ENCODE data around the gene ASB12. TPM values are rescaled to one million over a fixed set of nuclear protein-coding genes. Genes with fewer than 3 reads are reported as not detected.
"Not testable (repeated sequence)": the region's sequence is repeated elsewhere in the genome, so short reads cannot be mapped to it uniquely, and the experiment has no call there.

ASB12 gene
- total RNA-seq, result under 1 TPM in 1 of 2 donors, not detected in 1; 0.38 TPM
- long read RNA-seq, donor 1, result 0 reads
- long read RNA-seq, donor 2, result 0 reads

GRCh38 chrX:64230123-64230970, at the start of gene ASB12:
ASB12 (minus strand) TSS chrX:64230607; CDS start chrX:64225650, 4,957 bp downstream.
- intact Hi-C loops (cut with DNase I), result no loop called here
- DNase-seq (ENCODE audit: low spot score), result no peak

- intact Hi-C loops (cut with DNase I), result no loop called here
- DNase-seq (ENCODE audit: low spot score), result no peak
Measured at GRCh38 chrX:64265265-64265664, 34.9 kb upstream of the ASB12 start.

DNA sequence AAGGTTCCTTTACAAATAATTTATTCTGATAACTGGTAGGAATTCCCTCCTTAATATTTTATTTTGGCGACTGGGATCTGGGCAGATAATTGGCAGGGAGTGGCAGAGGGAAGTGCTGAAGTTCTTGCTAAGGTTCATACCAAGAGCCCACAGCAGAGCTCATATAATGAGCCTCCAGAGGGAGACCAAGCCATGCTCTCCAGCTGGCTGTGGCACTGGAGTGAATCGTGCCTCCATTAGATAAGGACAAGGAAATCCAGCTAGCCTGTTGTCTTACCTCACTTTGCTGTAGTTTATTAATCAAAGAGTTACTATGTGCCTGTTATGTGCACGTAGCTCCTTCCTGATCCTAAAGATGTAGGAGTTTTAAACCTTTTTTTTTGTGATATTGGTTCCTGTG, 1.3 kb downstream of the ASB12 start:
- DNase-seq (ENCODE audit: low spot score), result no peak
- intact Hi-C loops (cut with DNase I), result no loop called here

DNA sequence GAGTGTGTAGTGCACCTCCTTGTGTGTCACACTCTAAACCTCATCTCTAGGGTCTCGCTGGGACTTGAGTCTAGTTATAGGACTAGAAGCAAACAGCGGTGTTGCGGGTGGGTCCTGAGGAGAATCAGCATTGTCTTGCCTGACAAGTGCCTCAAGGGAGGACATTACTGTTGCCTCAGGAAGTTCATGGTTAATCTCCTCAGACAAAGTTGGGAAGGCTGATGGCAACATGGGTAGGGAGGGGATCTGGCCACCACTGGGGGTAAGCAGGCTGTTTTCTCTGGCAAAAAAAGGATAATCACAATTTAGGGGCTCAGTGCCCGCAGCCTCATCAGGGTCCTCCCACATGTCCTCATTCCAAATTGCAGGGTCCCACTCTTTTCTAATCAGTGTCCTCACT, 12.4 kb downstream of the ASB12 start:
- no peak for DNase-seq (ENCODE audit: low spot score)
- intact Hi-C loops (cut with DNase I), result no loop called here

- intact Hi-C loops (cut with DNase I); DNase-seq (ENCODE audit: low spot score): not testable (repeated sequence)
Measured at GRCh38 chrX:64213989-64214388, 16.4 kb downstream of the ASB12 start.

DNA sequence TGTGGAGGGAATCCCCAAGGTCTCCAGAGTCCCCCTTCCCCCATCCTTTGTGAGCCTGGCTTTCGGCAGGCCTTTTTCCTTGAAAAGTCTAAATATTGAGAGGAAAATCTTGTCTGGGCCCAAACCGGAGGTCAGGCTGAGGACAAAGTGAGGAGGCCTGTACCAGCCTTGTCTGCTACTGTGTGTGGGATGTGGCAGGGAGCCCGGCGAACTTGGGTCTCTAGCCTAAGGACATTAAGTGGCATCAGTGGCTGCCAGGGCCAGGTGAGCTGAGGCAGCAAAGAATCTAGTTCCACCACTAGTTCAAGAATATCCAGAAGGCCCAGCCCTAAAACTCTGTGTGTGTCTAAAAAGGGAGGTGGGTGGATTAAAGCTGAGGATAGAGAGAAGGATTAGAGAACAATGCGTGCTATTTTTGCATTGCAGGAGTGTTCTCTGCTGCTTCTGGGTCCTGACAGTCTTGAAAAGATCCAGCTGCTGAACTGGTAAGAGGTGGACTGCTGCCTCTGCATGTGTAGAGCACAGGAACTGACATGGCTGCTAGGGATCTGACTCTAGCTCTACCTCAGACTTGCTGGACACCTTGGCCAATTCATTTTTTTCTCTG, 23.7 kb downstream of the ASB12 start:
- DNase-seq (ENCODE audit: low spot score), result no peak
- intact Hi-C loops (cut with DNase I), result no loop called here

GRCh38 chrX:64205735-64206501, 24.5 kb downstream of the ASB12 start:
- DNase-seq (ENCODE audit: low spot score), result peak; percentile 96
- intact Hi-C loops (cut with DNase I), result no loop called here

DNA sequence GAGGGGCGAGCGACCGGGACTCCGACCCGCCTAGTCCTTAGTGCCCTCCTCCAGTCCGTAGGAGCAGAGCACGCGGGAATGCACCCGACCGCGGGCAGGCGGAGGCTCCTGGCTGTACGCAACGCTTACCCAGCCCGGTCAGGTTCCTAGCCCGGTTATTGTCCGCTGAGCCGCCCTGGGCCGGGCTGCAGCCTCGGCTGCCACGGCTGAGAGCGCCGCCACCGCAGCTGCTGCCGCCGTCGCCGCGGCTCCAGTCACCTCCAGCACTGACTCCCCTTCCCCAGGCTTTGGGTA, 25.0 kb downstream of the ASB12 start, which contains the start of gene AMER1:
AMER1 (minus strand) TSS at position 268 of the 294 bp plus-strand sequence. CDS start 12,422 bp downstream, outside the sequence.
- no peak for DNase-seq (ENCODE audit: low spot score)
- intact Hi-C loops (cut with DNase I), result no loop called here

DNA sequence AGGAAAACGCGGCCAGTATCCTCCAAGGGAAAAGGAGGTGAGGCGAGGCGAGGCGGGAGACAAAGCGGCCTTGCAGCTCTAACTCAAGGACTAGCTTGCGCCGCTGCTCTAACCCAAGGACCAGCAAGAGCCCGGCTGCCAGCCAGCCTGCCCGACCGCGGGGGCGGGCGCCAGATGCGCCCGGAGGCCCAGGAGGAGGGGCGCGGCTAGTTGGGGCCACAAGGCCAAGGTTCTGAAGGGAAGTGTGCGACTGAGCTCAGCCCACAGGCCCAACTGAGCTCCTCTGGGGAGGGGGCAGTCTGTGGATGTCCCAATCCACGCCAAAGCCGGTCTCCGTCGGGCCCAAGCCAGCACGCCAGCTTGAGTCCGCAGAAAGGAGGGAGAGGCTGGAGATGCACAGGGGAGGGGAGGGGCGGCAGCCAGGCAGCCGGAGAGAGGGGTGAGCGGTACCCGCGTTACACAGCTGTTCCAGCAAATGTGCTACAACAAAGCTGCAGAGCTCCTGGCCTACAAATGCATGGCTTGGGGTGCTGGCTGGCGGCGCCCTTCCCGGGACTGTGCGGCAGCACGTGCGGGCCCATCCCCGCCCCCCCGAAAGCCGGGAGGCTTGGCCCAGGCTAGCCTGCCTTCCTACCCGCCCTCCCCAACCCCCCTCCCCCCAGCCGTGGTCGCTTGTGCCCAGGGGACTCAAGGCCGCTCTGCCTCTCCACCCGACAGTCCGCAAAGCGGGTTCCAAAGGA, 25.5 kb downstream of the ASB12 start:
- no peak for DNase-seq (ENCODE audit: low spot score)
- intact Hi-C loops (cut with DNase I), result no loop called here

- DNase-seq (ENCODE audit: low spot score), result no peak
- intact Hi-C loops (cut with DNase I), result no loop called here
Measured at GRCh38 chrX:64204252-64204651, 26.2 kb downstream of the ASB12 start.

DNA sequence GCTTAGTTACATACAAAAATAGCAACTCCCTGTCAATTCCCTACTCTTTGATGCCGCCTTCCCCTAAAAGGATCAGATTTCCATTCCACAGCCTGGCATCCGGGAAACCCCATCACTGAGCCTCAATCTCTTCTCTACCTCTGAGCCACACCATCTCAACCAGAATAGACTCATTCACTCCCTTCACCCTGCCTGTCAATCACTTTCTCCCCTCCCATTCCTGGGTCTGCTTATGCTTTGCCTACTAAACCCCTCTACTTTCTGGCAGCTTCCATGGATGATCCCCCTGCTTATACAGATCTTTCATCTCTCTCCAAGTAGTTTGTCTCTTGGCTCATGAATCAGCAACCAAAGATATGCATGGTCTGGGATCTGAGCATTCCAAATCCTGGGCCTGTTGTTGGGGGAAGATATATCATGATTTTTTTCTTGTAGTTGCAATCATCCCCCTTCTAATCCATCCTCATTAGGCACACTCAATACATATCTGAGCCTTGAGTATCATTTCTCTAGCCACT, 27.5 kb downstream of the ASB12 start:
- no peak for DNase-seq (ENCODE audit: low spot score)
- intact Hi-C loops (cut with DNase I), result no loop called here

GRCh38 chrX:64198036-64198435, 32.4 kb downstream of the ASB12 start:
- intact Hi-C loops (cut with DNase I), result loop anchor here in 1 of 2 donors (10.0 kb wide), 1 partner anchor 123 kb away; no protein-coding TSS in a partner anchor
- DNase-seq (ENCODE audit: low spot score), result no peak

DNA sequence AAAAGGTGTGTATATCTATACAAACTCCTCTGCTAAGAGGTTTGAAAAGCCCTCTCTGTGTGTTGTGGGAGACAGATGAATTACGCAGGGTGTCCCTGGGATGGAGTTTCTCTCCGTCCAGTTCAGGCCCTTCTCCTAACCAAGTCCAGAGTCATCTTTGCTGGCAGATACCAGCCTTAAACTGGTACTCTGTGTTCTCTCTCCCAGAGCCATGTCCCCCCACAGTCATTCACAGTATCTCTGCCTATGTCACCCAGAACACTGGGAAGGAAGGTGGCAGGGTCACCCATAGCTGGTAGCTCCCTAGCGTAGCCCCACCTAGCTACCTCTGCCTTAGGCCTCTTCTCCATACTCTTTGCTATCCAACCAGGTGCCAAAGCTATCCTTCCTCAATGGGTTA, 33.8 kb downstream of the ASB12 start:
- intact Hi-C loops (cut with DNase I), result loop anchor here in 1 of 2 donors (10.0 kb wide), 1 partner anchor 122 kb away; no protein-coding TSS in a partner anchor
- no peak for DNase-seq (ENCODE audit: low spot score)

DNA sequence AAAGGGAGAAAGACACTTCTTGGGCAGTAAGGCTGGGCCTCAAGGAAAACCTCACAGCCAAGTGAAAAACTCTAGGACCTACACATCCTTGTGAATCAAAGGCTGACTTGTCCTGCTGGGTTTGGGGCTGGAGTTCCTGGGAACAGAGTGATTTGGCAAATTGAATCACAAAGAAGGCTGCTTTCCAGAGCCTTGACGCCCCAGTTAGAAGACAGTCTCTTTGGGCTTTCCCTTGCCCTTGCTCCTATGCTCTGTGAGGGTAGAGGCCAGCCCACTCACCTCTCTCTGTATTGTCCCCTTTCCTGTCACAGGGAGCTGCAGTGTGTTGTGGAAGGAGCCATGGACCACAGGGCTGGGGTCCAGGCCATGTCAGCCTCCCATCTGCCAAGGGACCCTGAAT, 34.5 kb downstream of the ASB12 start:
- intact Hi-C loops (cut with DNase I), result loop anchor here in 1 of 2 donors (10.0 kb wide), 1 partner anchor 121 kb away; no protein-coding TSS in a partner anchor
- no peak for DNase-seq (ENCODE audit: low spot score)

DNA sequence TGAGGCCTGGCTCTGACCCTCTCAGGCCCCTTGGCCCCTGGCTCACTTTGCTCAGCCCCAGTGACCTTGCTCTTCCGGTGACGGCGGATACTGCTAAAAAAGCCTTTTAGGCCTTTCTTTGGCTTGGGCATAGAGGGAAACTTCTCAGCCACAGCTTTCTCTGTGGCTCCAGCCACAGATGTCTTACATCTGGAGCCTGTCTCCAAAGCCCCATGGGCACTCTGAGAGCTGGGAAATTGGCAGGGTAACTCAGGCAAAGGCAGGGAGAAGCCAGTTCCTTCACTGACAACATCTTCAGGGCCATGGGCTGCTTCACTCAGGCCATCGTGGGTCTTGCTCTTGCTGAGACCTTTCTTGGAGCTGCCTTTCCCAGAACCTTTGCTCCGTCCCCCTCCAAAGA, 37.7 kb downstream of the ASB12 start:
- no peak for DNase-seq (ENCODE audit: low spot score)
- intact Hi-C loops (cut with DNase I), result loop anchor here in 1 of 2 donors (10.0 kb wide), 1 partner anchor 118 kb away; no protein-coding TSS in a partner anchor

- intact Hi-C loops (cut with DNase I), result loop anchor here in 1 of 2 donors (10.0 kb wide), 1 partner anchor 117 kb away; no protein-coding TSS in a partner anchor
Measured at GRCh38 chrX:64192040-64192439, 38.4 kb downstream of the ASB12 start.

GRCh38 chrX:64191281-64192010, 39.0 kb downstream of the ASB12 start:
- DNase-seq (ENCODE audit: low spot score), result no peak
- intact Hi-C loops (cut with DNase I), result loop anchor here in 1 of 2 donors (10.0 kb wide), 1 partner anchor 117 kb away; no protein-coding TSS in a partner anchor

More at GRCh38 chrX:64192040-64192439, 38.4 kb downstream of the ASB12 start:
- no peak for DNase-seq (ENCODE audit: low spot score)
